Osteocyte (in vitro differentiated cells): ENCODE measurements around the gene CPNE8. TPM values are rescaled to one million over a fixed set of nuclear protein-coding genes. Genes with fewer than 3 reads are reported as not detected.

Experiments used
- DNase-seq: peaks from one replicate; pipeline ENCODE4 v3.0.0; 2021; ENCODE audit warnings: mixed read lengths; ENCODE audit not compliant: unreplicated experiment; ENCODE audit errors: extremely low spot score
- H3K27ac Mint-ChIP-seq: one replicate; pipeline ENCODE4 v1.8.0; 2021; ENCODE audit warnings: mild to moderate bottlenecking, mixed read lengths; ENCODE audit not compliant: unreplicated experiment
- H3K27me3 Mint-ChIP-seq: one replicate; pipeline ENCODE4 v1.8.0; 2021; ENCODE audit warnings: mixed read lengths; ENCODE audit not compliant: unreplicated experiment
- H3K36me3 Mint-ChIP-seq: one replicate; pipeline ENCODE4 v1.8.0; 2021; ENCODE audit warnings: mixed read lengths; ENCODE audit not compliant: unreplicated experiment
- H3K4me1 Mint-ChIP-seq: one replicate; pipeline ENCODE4 v1.8.0; 2021; ENCODE audit warnings: mixed read lengths; ENCODE audit not compliant: unreplicated experiment
- H3K4me3 Mint-ChIP-seq: one replicate; pipeline ENCODE4 v1.8.0; 2021; ENCODE audit warnings: mild to moderate bottlenecking, moderate library complexity, mixed read lengths; ENCODE audit not compliant: unreplicated experiment
- H3K9me3 Mint-ChIP-seq: one replicate; pipeline ENCODE4 v1.8.0; 2021; ENCODE audit warnings: mixed read lengths; ENCODE audit not compliant: unreplicated experiment
- total RNA-seq: library from RNA; stranded (reverse); gene quantifications from 2 replicates; pipeline ENCODE4 v1.2.1, GENCODE V29; 2021
- TF ChIP-seq, protein P1 (sequence below): fragments of 200-600 bp; sonication (generic); IDR thresholded peaks from 2 replicates; pipeline ENCODE4 v1.5.0; 2021; ENCODE audit warnings: antibody characterized with exemption, mild to moderate bottlenecking, moderate library complexity

Gene CPNE8
- total RNA-seq, 1 donor from 2014 or later, result 8.7 TPM

DNA sequence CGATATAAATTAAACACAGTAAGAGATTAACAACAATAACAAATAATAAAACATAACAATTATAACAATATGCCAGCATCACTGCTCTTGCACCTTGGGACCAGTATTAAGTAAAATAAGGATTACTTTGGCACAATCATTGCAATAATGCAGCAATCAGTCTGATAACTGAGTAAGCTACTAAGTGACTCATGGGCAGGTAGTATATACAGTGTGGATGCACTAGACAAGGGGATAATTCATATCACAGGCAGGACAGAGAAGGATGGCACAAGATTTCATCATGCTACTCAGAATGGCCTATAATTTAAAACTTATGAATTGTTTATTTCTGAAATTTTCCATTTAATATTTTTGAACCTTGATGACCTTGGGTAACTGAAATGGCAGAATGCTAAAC is 298.1 kb downstream of the CPNE8 start:
- Mint-ChIP-seq H3K36me3 (no peaks in the 10 kb centered on the region), H3K4me3 (no peak overlapping the region), H3K4me1 (no peaks in the 10 kb centered on the region), H3K27ac (no peak overlapping the region), H3K27me3 (no peaks in the 10 kb centered on the region), H3K9me3 (peaks cover 5% of the 10 kb centered on the region)
- no peak for DNase-seq
- TF ChIP-seq, protein P1, sequence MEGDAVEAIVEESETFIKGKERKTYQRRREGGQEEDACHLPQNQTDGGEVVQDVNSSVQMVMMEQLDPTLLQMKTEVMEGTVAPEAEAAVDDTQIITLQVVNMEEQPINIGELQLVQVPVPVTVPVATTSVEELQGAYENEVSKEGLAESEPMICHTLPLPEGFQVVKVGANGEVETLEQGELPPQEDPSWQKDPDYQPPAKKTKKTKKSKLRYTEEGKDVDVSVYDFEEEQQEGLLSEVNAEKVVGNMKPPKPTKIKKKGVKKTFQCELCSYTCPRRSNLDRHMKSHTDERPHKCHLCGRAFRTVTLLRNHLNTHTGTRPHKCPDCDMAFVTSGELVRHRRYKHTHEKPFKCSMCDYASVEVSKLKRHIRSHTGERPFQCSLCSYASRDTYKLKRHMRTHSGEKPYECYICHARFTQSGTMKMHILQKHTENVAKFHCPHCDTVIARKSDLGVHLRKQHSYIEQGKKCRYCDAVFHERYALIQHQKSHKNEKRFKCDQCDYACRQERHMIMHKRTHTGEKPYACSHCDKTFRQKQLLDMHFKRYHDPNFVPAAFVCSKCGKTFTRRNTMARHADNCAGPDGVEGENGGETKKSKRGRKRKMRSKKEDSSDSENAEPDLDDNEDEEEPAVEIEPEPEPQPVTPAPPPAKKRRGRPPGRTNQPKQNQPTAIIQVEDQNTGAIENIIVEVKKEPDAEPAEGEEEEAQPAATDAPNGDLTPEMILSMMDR, result no peak
